BE2C (cell line): Measurements from ENCODE around the gene NAA80.
"Not testable (repeated sequence)": the region's sequence is repeated elsewhere in the genome, so short reads cannot be mapped to it uniquely, and the experiment has no call there.

Source experiments
- DNase-seq: peaks from one replicate; pipeline ENCODE4 v3.0.0-alpha.2; 2020
- H3K27me3 ChIP-seq: fragments of 250-450 bp; sonication (Bioruptor Pico); 2 replicates; pipeline ENCODE4 v1.5.1; 2020; ENCODE audit warnings: mild to moderate bottlenecking
- H3K36me3 ChIP-seq: fragments of 250-450 bp; sonication (Bioruptor Pico); 2 replicates; pipeline ENCODE4 v1.5.1; 2020; ENCODE audit warnings: mild to moderate bottlenecking
- H3K4me1 ChIP-seq: fragments of 250-450 bp; sonication (Bioruptor Pico); 2 replicates; pipeline ENCODE4 v1.5.1; 2020
- H3K4me3 ChIP-seq: 2 replicates; pipeline ENCODE4 v1.5.1; 2011; ENCODE audit warnings: low read depth, low read length
- H3K9me3 ChIP-seq: fragments of 250-450 bp; sonication (Bioruptor Pico); 2 replicates; pipeline ENCODE4 v1.5.1; 2020
- CTCF ChIP-seq: IDR thresholded peaks from 2 replicates; pipeline ENCODE4 v1.5.1; 2012; ENCODE audit warnings: mild to moderate bottlenecking, low read depth, low read length

The NAA80 gene

GRCh38 chr3:50318615-50319014 is 19.4 kb upstream of the NAA80 start:
- Histone ChIP-seq H3K4me1 (peaks cover 3% of the 10 kb centered on the region), H3K9me3 (no peaks in the 10 kb centered on the region), H3K4me3 (no peak overlapping the region), H3K36me3 (peaks cover 17% of the 10 kb centered on the region), H3K27me3 (no peaks in the 10 kb centered on the region)
- no peak for DNase-seq
- no peak for TF ChIP-seq CTCF

GRCh38 chr3:50318163-50318562 is 19.0 kb upstream of the NAA80 start:
- no peak for TF ChIP-seq CTCF
- Histone ChIP-seq H3K4me3 (no peak overlapping the region), H3K27me3 (no peaks in the 10 kb centered on the region), H3K36me3 (peaks cover 17% of the 10 kb centered on the region), H3K9me3 (no peaks in the 10 kb centered on the region), H3K4me1 (peaks cover 3% of the 10 kb centered on the region)
- no peak for DNase-seq

- H3K4me1 ChIP-seq: peaks cover 3% of the 10 kb centered on the region
- H3K27me3 ChIP-seq: no peaks in the 10 kb centered on the region
- peaks cover 17% of the 10 kb centered on the region for H3K36me3 ChIP-seq
- no peak for TF ChIP-seq CTCF
- no peak overlapping the region for H3K4me3 ChIP-seq
- no peak for DNase-seq
- no peaks in the 10 kb centered on the region for H3K9me3 ChIP-seq
Measured at GRCh38 chr3:50317300-50317699, 18.1 kb upstream of the NAA80 start.

GRCh38 chr3:50316657-50317242 is 17.5 kb upstream of the NAA80 start:
- DNase-seq: no peak
- no peak for TF ChIP-seq CTCF
- H3K4me3 ChIP-seq: no peak overlapping the region
- peaks cover 17% of the 10 kb centered on the region for H3K36me3 ChIP-seq
- no peaks in the 10 kb centered on the region for H3K27me3 ChIP-seq
- no peaks in the 10 kb centered on the region for H3K9me3 ChIP-seq
- no peaks in the 10 kb centered on the region; the same call in none of the 2 replicates for H3K4me1 ChIP-seq

GRCh38 chr3:50314816-50315215 is 15.6 kb upstream of the NAA80 start:
- no peaks in the 10 kb centered on the region for H3K27me3 ChIP-seq
- H3K4me1 ChIP-seq: no peaks in the 10 kb centered on the region
- no peak for TF ChIP-seq CTCF
- H3K36me3 ChIP-seq: peaks cover 14% of the 10 kb centered on the region
- no peaks in the 10 kb centered on the region for H3K9me3 ChIP-seq
- DNase-seq: no peak
- H3K4me3 ChIP-seq: no peak overlapping the region

- Histone ChIP-seq H3K4me1 (no peaks in the 10 kb centered on the region), H3K4me3 (no peak overlapping the region), H3K27me3 (no peaks in the 10 kb centered on the region), H3K9me3 (no peaks in the 10 kb centered on the region), H3K36me3 (peaks cover 9% of the 10 kb centered on the region)
- no peak for DNase-seq
- no peak for TF ChIP-seq CTCF
Measured at GRCh38 chr3:50314342-50314741, 15.1 kb upstream of the NAA80 start.

- not testable (repeated sequence) for H3K27me3 ChIP-seq, H3K9me3 ChIP-seq, H3K4me3 ChIP-seq, H3K36me3 ChIP-seq, H3K4me1 ChIP-seq, DNase-seq
Measured at GRCh38 chr3:50312041-50312440, 12.8 kb upstream of the NAA80 start.
